ENCODE measurements around the gene TRPC4. TPM values are rescaled to one million over a fixed set of nuclear protein-coding genes. Genes with fewer than 3 reads are reported as not detected.

TRPC4 gene
- total RNA-seq, 1 donor from 2014 or later = 7.5 TPM

DNA sequence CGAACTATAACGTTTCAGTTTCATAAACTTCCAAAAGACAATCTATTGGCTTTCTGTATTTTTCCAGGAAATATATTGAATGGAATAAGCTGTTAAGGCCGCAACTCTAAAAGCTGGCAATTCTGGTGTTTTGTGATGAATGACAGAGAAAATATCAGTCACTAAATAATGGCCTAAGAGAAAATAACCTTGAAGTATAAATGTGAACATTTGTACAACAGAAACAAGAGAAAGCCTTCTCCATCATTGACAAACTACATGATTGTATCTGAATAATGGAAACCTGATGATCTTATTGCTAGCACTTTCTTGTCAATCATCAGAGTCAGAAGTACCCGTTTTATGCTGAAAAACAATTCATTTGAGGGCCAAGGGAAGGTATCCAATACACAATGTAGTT, 134.3 kb downstream of the TRPC4 start:
- peaks cover 4% of the 10 kb centered on the region for H3K4me1 Mint-ChIP-seq
- no peak overlapping the region for H3K27ac Mint-ChIP-seq

DNA sequence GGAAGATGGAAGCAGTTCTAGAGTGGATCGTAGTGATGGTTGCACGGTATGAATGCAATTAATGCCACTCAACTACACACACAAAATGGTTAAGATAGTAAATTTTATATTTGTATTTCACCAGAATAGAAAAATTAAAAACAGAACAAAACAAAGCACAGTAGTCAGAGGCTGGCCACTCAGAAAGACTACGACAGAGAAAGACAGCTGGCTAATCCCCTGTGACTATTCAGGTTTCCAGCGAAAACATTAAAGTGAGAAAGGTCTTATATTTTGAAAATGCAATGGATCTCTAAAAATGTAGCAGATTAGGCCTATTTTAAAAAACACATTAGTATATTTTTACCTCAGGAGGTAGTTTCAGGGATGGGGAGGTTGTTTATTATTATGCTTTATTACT, 139.7 kb downstream of the TRPC4 start:
- no peak for DNase-seq (ENCODE audit: low spot score in 2 of 2, unreplicated experiment in 2 of 2)
- Mint-ChIP-seq H3K27ac (no peak overlapping the region), H3K36me3 (peaks cover 2% of the 10 kb centered on the region), H3K4me3 (no peak overlapping the region), H3K27me3 (ENCODE audit: low read depth) (no peaks in the 10 kb centered on the region), H3K4me1 (peaks cover 4% of the 10 kb centered on the region), H3K9me3 (peaks cover 15% of the 10 kb centered on the region)
- TF ChIP-seq, protein P1, sequence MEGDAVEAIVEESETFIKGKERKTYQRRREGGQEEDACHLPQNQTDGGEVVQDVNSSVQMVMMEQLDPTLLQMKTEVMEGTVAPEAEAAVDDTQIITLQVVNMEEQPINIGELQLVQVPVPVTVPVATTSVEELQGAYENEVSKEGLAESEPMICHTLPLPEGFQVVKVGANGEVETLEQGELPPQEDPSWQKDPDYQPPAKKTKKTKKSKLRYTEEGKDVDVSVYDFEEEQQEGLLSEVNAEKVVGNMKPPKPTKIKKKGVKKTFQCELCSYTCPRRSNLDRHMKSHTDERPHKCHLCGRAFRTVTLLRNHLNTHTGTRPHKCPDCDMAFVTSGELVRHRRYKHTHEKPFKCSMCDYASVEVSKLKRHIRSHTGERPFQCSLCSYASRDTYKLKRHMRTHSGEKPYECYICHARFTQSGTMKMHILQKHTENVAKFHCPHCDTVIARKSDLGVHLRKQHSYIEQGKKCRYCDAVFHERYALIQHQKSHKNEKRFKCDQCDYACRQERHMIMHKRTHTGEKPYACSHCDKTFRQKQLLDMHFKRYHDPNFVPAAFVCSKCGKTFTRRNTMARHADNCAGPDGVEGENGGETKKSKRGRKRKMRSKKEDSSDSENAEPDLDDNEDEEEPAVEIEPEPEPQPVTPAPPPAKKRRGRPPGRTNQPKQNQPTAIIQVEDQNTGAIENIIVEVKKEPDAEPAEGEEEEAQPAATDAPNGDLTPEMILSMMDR (IDR thresholded peaks at IDR 0.05; ENCODE audit: unreplicated experiment) = no peak

More for the DNA sequence above, 134.3 kb downstream of the TRPC4 start:
- TF ChIP-seq, protein P1 (IDR thresholded peaks at IDR 0.05; ENCODE audit: unreplicated experiment) = no peak
- peaks cover 2% of the 10 kb centered on the region for H3K36me3 Mint-ChIP-seq
- no peaks in the 10 kb centered on the region for H3K27me3 Mint-ChIP-seq (ENCODE audit: low read depth)
- no peak overlapping the region for H3K4me3 Mint-ChIP-seq
- DNase-seq (ENCODE audit: low spot score in 2 of 2, unreplicated experiment in 2 of 2) = no peak
- peaks cover 6% of the 10 kb centered on the region for H3K9me3 Mint-ChIP-seq

- Mint-ChIP-seq H3K27me3 (ENCODE audit: low read depth) (no peaks in the 10 kb centered on the region), H3K9me3 (peaks cover 16% of the 10 kb centered on the region), H3K27ac (peak overlapping the region; percentile 80), H3K36me3 (peaks cover 6% of the 10 kb centered on the region), H3K4me3 (no peak overlapping the region), H3K4me1 (peaks cover 30% of the 10 kb centered on the region)
- TF ChIP-seq, protein P1 (IDR thresholded peaks at IDR 0.05; ENCODE audit: unreplicated experiment) = no peak
- DNase-seq (ENCODE audit: low spot score in 2 of 2, unreplicated experiment in 2 of 2) = no peak
These were observed 153.0 kb downstream of the TRPC4 start for GRCh38 chr13:37716420-37717195.

GRCh38 chr13:37715606-37716015, 154.0 kb downstream of the TRPC4 start:
- H3K9me3 Mint-ChIP-seq = peaks cover 16% of the 10 kb centered on the region
- TF ChIP-seq, protein P1 (IDR thresholded peaks at IDR 0.05; ENCODE audit: unreplicated experiment) = no peak
- H3K27ac Mint-ChIP-seq = peak overlapping the region; percentile 67
- DNase-seq (ENCODE audit: low spot score in 2 of 2, unreplicated experiment in 2 of 2) = no peak
- no peak overlapping the region for H3K4me3 Mint-ChIP-seq
- peaks cover 30% of the 10 kb centered on the region for H3K4me1 Mint-ChIP-seq
- peaks cover 6% of the 10 kb centered on the region for H3K36me3 Mint-ChIP-seq
- H3K27me3 Mint-ChIP-seq (ENCODE audit: low read depth) = no peaks in the 10 kb centered on the region

DNA sequence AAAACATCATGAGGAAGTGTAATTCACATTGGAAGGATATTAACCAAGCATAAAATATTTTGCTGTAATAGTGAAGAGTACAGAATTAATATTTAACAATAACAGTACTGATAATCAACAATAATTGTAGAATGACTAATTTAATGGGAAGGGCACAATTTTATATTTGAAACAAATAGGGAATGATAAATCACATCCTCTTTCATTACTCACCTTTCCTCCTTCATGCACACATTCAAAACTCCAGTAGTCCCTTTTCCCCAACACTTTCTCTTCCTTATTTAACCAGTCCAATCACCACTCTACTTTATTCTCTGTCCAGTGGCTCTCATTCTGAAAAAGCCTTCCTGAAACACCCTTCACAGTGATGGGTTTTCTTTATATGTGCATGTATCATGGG, 160.3 kb downstream of the TRPC4 start:
- Mint-ChIP-seq H3K27me3 (ENCODE audit: low read depth) (no peaks in the 10 kb centered on the region), H3K4me3 (no peak overlapping the region), H3K27ac (no peak overlapping the region), H3K36me3 (no peaks in the 10 kb centered on the region), H3K4me1 (peaks cover under 1% of the 10 kb centered on the region), H3K9me3 (peaks cover 10% of the 10 kb centered on the region)
- no peak for DNase-seq (ENCODE audit: low spot score in 2 of 2, unreplicated experiment in 2 of 2)
- TF ChIP-seq, protein P1 (IDR thresholded peaks at IDR 0.05; ENCODE audit: unreplicated experiment) = no peak
